Kidney (tissue), 14 donors: Measurements from ENCODE around the gene FLNA. TPM values are rescaled to one million over a fixed set of nuclear protein-coding genes. Genes with fewer than 3 reads are reported as not detected.
A peak's percentile ranks its signal among the peaks of the same experiment; 100 is the strongest.

Experiments
- DNase-seq, 5 donors: peaks; one replicate each; pipeline ENCODE4 v3.0.0-alpha.2; 2013 to 2020
- FAIRE-seq: peaks from 2 replicates; lab custom pipeline; 2012; peaks lifted over from hg19 to GRCh38; lab: Jason Lieb, UNC
- H3K27ac ChIP-seq, 2 donors: one replicate each; pipeline ENCODE4 v1.7.0; 2013; ENCODE audit warnings: low read depth in 2 of 2, low read length in 2 of 2, inconsistent platforms in 1 of 2
- H3K27me3 ChIP-seq: one replicate; pipeline ENCODE4 v1.7.1; 2013; ENCODE audit warnings: low read length, inconsistent platforms; ENCODE audit not compliant: control insufficient read depth, insufficient read depth
- H3K36me3 ChIP-seq, 3 donors: one replicate each; pipeline versions ENCODE4 v1.7.0 to v1.7.1; 2013; ENCODE audit warnings: low read length in 3 of 3, control low read depth in 1 of 3, inconsistent platforms in 1 of 3; ENCODE audit not compliant: insufficient read depth in 3 of 3, control insufficient read depth in 2 of 3
- H3K4me1 ChIP-seq, 3 donors: one replicate each; pipeline versions ENCODE4 v1.7.0 to v1.7.1; 2013; ENCODE audit warnings: low read length in 3 of 3, inconsistent platforms in 1 of 3, low read depth in 1 of 3; ENCODE audit not compliant: control insufficient read depth in 2 of 3, insufficient read depth in 2 of 3
- H3K4me3 ChIP-seq, 3 donors: one replicate each; pipeline versions ENCODE4 v1.7.0 to v1.8.1; 2013; ENCODE audit warnings: low read length in 3 of 3, control low read depth in 1 of 3, inconsistent platforms in 1 of 3
- H3K9ac ChIP-seq, 3 donors: one replicate each; pipeline versions ENCODE4 v1.7.0 to v1.7.1; 2013; ENCODE audit warnings: low read length in 3 of 3, control low read depth in 1 of 3, inconsistent platforms in 1 of 3
- H3K9me3 ChIP-seq, 3 donors: one replicate each; pipeline versions ENCODE4 v1.7.0 to v1.7.1; 2013; ENCODE audit warnings: low read length in 3 of 3, control low read depth in 1 of 3, inconsistent platforms in 1 of 3; ENCODE audit not compliant: control insufficient read depth in 2 of 3, insufficient read depth in 1 of 3
- intact Hi-C: fragments of 100-400 bp; cut with DNase I; formaldehyde crosslinking; loops from one replicate; pipeline ENCODE4 v1.11.1; 2022
- polyA plus RNA-seq: library from polyadenylated mRNA; stranded (reverse); fragments of 350-450 nt; fragmentation: Illumina TruSeq; extraction: RNeasy Lipid Tissue Mini Kit (QIAGEN cat#74804); gene quantifications from one replicate; pipeline ENCODE4 v1.2.3, GENCODE V29; 2014; ENCODE audit warnings: low read depth, low replicate concordance; ENCODE audit not compliant: insufficient read depth
- total RNA-seq: library from RNA; stranded (reverse); fragmentation: NEBNext Ultra II Directional; extraction: Animal tissue kit (Norgen Biotek cat#: 25700); gene quantifications from one replicate; pipeline ENCODE4 v1.2.1, GENCODE V29; 2021
- TF ChIP-seq, protein P1 (sequence below): IDR thresholded peaks from 3 replicates; pipeline ENCODE4 v1.5.1; 2012; ENCODE audit warnings: mild to moderate bottlenecking, moderate library complexity, borderline replicate concordance; ENCODE audit not compliant: insufficient read depth; ENCODE audit errors: extremely low read depth
- donor health status: control.
- donor health status: control.
- donor health status: control.
- donor health status: control.
- donor health status: control.
- donor health status: DM: yes; HTN: yes; CAD: no.
- donor health status: Normal renal cell carcinoma (clear cell type).

Gene FLNA
- total and polyA plus RNA-seq, 2 donors from 2014 or later = 421 to 1,036 TPM

DNA sequence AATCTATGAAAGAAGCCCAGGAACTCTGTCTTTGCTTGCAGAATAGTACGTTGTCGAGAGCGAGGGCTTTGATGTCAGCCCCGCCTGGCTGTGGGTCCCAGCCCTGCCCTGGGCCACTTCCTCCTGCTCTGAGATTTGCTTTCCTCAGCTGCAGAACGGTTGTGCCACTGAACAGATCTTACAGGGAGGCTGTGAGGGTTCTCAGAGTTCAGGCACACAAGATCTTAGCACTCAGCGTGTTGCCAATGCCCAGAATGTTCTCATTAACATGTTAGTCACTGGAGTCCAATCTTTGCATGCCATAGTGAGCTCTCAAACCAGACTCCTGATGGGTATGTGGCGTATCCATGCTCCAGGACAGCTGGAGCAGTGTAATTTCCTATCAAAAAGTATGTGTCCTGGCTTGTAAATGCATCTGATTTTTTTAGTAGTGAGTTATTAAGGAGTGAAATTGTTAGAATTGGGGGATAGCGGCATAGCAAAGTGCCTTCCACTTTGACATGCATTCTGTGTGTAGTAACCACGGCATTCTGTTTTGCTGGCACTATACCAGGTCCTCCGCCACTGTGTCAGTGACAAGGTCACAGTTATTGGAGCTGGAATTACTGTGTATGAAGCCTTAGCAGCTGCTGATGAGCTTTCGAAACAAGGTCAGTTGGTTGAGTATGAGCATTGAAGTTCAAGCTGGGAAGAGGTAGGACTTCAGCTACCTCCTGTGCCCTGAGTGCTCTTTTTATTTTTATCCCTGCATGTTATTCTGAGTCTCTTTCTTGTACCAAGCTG is 47.2 kb downstream of the FLNA start:
- no peak for DNase-seq
- no peak overlapping the region for H3K9ac ChIP-seq

DNA sequence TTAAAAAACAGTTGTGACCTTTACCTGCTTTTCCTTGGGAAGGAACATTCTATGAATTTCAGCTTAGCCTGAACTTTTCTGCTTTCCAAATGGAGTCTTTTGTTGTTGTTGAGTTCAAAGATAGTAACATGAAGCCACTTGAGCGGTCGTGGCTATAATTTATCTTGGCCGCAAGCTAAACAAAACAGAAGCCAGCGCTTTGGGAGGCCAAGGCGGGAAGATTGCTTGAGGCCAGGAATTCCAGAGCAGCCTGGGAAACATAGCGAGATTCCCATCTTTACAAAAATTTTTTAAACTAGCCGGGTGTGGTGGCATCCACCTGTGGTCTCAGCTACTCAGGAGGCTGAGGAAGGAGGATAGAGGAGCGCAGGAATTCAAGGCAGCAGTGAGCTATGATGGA is 48.9 kb downstream of the FLNA start:
- no peak overlapping the region for H3K27ac ChIP-seq
- H3K4me1 ChIP-seq = peaks cover 0 to 10% (median 0%) of the 10 kb centered on the region in 3 donors
- FAIRE-seq (no peak), DNase-seq (peak in 3 of 5 donors; percentile 45 to 84 (median 71))
- intact Hi-C loops = no loop called here
- H3K4me3 ChIP-seq = no peak overlapping the region
- H3K9ac ChIP-seq = no peak overlapping the region
- H3K36me3 ChIP-seq = no peaks in the 10 kb centered on the region
- H3K27me3 ChIP-seq = no peaks in the 10 kb centered on the region
- H3K9me3 ChIP-seq = no peaks in the 10 kb centered on the region
- TF ChIP-seq, protein P1, sequence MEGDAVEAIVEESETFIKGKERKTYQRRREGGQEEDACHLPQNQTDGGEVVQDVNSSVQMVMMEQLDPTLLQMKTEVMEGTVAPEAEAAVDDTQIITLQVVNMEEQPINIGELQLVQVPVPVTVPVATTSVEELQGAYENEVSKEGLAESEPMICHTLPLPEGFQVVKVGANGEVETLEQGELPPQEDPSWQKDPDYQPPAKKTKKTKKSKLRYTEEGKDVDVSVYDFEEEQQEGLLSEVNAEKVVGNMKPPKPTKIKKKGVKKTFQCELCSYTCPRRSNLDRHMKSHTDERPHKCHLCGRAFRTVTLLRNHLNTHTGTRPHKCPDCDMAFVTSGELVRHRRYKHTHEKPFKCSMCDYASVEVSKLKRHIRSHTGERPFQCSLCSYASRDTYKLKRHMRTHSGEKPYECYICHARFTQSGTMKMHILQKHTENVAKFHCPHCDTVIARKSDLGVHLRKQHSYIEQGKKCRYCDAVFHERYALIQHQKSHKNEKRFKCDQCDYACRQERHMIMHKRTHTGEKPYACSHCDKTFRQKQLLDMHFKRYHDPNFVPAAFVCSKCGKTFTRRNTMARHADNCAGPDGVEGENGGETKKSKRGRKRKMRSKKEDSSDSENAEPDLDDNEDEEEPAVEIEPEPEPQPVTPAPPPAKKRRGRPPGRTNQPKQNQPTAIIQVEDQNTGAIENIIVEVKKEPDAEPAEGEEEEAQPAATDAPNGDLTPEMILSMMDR = no peak

More for the DNA sequence above, 47.2 kb downstream of the FLNA start:
- H3K36me3 ChIP-seq = no peaks in the 10 kb centered on the region
- FAIRE-seq = no peak
- H3K27me3 ChIP-seq = no peaks in the 10 kb centered on the region
- no peaks in the 10 kb centered on the region for H3K9me3 ChIP-seq
- H3K4me3 ChIP-seq = no peak overlapping the region
- H3K27ac ChIP-seq = no peak overlapping the region
- H3K4me1 ChIP-seq = peaks cover 0 to 10% (median 0%) of the 10 kb centered on the region in 3 donors
- TF ChIP-seq, protein P1 = no peak
- intact Hi-C loops = no loop called here

DNA sequence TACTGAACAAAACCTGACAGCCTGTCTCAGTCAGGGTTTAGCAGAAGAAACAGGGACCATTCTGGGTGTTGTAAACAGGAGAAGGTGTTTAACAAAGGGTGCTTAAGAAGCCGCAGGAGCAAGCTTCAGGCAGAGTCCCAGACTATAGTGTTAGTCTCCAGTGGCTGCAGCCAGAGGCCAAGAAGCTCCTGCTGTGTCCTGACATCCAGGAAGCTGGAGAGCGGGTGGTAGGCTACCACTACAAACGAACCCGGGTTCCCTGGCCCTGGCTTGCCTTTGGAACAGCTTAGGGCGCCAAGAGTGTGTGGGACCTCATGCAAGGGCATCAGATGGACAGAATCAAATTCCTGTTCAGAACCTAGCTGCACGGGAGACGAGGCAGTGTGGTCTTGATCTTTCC is 50.9 kb downstream of the FLNA start:
- Histone ChIP-seq H3K36me3 (no peaks in the 10 kb centered on the region), H3K27me3 (no peaks in the 10 kb centered on the region), H3K4me3 (no peak overlapping the region), H3K9ac (no peak overlapping the region), H3K27ac (no peak overlapping the region), H3K4me1 (peaks cover 0 to 10% (median 0%) of the 10 kb centered on the region in 3 donors), H3K9me3 (no peaks in the 10 kb centered on the region)
- FAIRE-seq (no peak), DNase-seq (no peak)
- TF ChIP-seq, protein P1 = no peak
- intact Hi-C loops = no loop called here

DNA sequence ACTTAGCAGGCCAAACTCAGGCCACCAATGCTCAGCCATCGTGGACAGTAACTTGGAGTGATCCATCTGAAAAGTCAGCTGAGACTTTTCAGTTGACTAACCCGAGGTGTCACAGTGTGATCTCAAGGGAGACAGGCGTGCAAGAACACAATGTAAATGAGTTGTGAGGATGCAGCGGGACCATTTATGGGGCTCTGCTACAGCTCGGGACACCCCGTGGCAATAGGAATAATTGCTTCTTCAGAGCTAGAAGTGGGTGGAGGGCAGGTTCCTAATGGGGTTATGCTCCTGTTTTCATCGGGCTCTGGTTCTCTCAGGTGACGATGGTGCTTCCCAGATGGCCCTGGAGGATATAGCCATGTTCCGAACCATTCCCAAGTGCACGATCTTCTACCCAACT is 51.5 kb downstream of the FLNA start:
- no peaks in the 10 kb centered on the region for H3K27me3 ChIP-seq
- no peak overlapping the region for H3K4me3 ChIP-seq
- H3K4me1 ChIP-seq = peaks cover 0 to 10% (median 0%) of the 10 kb centered on the region in 3 donors
- intact Hi-C loops = no loop called here
- DNase-seq (no peak), FAIRE-seq (no peak)
- H3K27ac ChIP-seq = no peak overlapping the region
- TF ChIP-seq, protein P1 = no peak
- no peaks in the 10 kb centered on the region for H3K36me3 ChIP-seq
- H3K9me3 ChIP-seq = no peaks in the 10 kb centered on the region
- no peak overlapping the region for H3K9ac ChIP-seq
